ENCODE results near the gene KIF4B.
"Not testable (repeated sequence)": the region's sequence is repeated elsewhere in the genome, so short reads cannot be mapped to it uniquely, and the experiment has no call there.

KIF4B gene

GRCh38 chr5:155004138-155004744 is 9.3 kb upstream of the KIF4B start:
- DNase-seq (ENCODE audit: low read depth), result no peak

- DNase-seq (ENCODE audit: low read depth), result not testable (repeated sequence)
Measured at GRCh38 chr5:155006265-155006664, 7.3 kb upstream of the KIF4B start.

DNA sequence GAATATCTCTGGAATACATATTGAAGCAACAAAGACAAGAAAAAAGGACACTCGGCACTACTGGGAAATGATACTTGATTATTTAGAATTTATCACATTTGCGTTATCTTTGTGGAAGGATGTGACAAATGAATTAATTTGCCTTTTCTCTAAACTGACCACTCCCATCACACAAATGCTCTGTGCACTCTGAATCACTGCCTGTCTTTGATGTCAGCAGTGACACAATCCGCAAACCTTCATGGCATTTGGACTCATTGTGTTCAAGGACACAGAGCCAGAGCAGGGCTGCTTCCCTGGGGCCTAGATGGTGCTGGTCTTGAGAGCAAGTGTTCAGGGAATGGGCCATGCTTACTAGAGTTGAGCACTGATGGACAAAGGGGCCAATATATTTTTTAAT is 4.9 kb upstream of the KIF4B start:
- no peak for DNase-seq (ENCODE audit: low read depth)

DNA sequence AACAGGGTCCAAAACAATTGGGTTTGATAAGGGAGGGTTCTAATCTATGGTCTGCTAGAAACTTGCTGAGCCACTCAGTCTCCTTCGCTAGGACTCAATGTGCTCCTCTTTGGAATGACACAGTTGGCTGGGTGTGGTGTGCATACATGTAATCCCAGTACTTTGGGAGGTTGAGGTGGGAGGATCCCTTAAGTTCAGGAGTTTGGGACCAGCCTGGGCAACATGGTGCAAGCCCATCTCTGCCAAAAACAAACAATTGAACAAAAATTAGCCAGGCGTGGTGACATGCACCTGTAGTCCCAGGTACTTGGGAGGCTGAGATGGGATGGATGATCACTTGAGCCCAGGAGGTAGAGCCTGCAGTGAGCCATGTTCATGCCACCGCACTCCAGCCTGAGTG is 2.7 kb upstream of the KIF4B start:
- DNase-seq (ENCODE audit: low read depth), result no peak

DNA sequence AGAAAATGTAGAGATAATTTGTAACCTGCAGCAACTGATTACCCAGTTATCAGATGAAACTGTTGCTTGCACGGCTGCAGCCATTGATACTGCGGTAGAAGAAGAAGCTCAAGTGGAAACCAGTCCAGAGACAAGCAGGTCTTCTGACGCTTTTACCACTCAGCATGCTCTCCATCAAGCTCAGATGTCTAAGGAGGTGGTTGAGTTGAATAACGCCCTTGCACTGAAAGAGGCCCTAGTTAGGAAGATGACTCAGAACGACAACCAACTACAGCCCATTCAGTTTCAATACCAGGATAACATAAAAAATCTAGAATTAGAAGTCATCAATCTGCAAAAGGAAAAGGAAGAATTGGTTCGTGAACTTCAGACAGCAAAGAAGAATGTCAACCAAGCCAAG is 1.7 kb downstream of the KIF4B start:
- no peak for DNase-seq (ENCODE audit: low read depth)

DNA sequence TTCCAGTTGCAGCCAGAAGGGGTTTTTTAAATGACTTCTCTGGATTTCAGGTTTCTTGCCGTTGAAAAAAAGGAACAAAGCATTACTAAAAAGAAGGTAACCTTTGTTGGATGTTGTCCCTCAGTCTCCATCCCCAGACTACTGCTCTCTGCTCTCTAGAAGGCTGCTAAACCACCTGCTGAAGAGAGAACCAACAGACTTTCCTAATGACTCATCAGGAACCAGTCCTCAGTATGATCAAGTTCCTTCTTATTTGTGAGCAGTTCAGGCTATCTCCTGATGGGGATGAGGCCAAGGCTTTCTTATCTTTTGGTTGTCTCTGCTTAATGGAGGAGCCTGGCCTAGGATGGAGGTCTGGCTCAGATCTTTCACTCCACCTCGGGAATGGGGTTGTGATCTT is 4.1 kb downstream of the KIF4B start:
- DNase-seq (ENCODE audit: low read depth), result no peak

GRCh38 chr5:155019601-155020226 is 6.2 kb downstream of the KIF4B start:
- no peak for DNase-seq (ENCODE audit: low read depth)

DNA sequence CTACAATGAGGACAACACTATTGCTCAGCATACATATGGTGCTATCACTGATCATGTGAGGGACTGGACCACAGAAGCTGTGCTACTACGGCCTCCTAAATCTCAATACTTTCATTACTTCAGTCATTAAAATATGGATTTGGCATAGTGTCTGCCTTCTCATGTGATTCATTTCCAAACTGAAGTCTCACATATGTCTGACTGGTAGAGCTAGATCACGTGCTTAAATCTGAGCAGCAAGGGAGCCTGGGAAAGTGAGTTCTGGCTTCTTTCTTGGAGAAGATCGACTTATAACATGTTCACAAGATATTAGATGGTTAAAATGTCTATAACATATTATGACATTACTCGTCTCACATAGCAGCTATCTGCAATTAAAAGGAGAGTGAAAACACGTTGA is 8.3 kb downstream of the KIF4B start:
- DNase-seq (ENCODE audit: low read depth), result no peak

GRCh38 chr5:155023320-155023719 is 9.8 kb downstream of the KIF4B start:
- no peak for DNase-seq (ENCODE audit: low read depth)

- DNase-seq (ENCODE audit: low read depth), result no peak
Measured at GRCh38 chr5:155024015-155024414, 10.5 kb downstream of the KIF4B start.

DNA sequence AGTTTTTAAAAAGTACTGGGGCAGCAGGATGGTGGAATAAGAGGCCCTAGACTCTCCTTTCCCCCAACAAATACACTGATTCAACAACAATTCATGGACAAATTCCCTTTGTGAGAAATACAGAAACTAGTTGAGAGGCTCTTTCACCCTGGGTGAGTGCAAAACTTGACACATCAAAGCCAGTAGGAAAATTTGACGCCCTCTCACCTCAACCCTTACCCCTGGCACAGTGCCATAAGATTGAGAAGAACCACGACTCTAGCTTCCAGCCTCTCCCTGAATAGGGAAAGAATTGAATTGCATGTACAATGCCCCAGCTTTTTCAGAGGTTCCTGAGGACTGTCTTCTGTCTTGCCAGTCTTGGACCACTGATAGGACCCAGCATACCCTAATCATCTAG is 12.3 kb downstream of the KIF4B start:
- DNase-seq (ENCODE audit: low read depth), result no peak

GRCh38 chr5:155027993-155028629 is 14.6 kb downstream of the KIF4B start:
- DNase-seq (ENCODE audit: low read depth), result no peak

GRCh38 chr5:155029240-155029639 is 15.7 kb downstream of the KIF4B start:
- no peak for DNase-seq (ENCODE audit: low read depth)

DNA sequence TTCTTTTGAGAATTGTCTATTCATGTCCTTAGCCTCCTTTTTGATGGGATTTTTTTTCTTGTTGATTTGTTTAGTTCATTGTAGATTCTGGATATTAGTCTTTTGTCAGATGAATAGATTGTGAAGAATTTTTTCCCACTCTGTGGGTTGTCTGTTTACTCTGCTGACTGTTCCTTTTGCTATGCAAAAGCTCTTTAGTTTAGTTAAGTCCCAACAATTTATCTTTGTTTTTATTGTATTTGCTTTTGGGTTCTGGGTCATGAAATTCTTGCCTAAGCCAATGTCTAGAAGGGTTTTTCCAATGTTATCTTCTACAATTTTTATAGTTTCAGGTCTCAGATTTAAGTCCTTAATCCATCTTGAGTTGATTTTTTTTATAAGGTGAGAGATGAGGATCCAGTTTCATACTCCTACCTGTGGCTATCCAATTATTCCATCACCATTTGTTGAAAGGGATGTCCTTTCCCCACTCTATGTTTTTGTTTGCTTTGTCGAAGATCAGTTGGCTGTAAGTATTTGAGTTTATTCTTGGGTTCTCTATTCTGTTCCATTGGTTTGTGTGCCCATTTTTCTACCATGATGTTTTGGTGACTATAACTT is 20.7 kb downstream of the KIF4B start:
- DNase-seq (ENCODE audit: low read depth), result not testable (repeated sequence)

DNA sequence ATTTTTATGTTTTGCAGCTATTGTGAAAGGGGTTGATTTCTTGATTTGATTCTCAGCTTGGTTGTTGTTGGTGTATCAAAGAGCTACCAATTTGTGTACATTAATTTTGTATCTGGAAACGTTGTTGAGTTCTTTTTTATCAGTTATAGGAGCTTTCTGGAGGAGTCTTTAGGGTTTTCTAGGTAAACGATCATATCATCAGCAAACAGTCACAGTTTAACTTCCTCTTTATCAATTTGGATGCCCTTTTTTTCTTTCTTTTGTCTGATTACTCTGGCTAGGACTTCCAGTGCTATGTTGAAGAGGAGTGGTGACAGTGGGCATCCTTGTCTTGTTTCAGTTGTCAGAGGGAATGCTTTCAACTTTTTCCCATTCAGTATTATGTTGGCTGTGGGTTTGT is 21.5 kb downstream of the KIF4B start:
- DNase-seq (ENCODE audit: low read depth), result not testable (repeated sequence)

GRCh38 chr5:155040984-155041653 is 27.6 kb downstream of the KIF4B start:
- DNase-seq (ENCODE audit: low read depth), result no peak

GRCh38 chr5:155044591-155044990 is 31.0 kb downstream of the KIF4B start:
- no peak for DNase-seq (ENCODE audit: low read depth)

- no peak for DNase-seq (ENCODE audit: low read depth)
Measured at GRCh38 chr5:155046591-155046990, 33.0 kb downstream of the KIF4B start.

DNA sequence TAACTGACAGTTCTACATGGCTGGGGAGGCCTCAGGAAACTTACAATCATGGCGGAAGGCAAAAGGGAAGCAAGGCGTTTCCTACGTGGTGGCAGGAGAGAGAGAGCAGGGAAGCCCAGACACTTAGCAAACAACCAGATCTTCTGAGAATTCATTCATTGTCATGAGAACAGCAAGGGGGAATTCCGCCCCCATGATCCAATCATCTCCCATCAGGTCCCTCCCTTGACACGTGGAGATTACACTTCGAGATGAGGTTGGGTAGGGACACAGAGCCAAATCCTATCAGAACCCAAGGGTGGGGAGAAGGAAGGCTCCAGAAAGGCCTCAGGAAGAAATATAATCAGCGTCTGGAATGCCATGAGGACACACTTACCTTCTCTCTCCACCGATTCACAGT is 34.3 kb downstream of the KIF4B start:
- no peak for DNase-seq (ENCODE audit: low read depth)

- no peak for DNase-seq (ENCODE audit: low read depth)
Measured at GRCh38 chr5:155049569-155050383, 36.2 kb downstream of the KIF4B start.

DNA sequence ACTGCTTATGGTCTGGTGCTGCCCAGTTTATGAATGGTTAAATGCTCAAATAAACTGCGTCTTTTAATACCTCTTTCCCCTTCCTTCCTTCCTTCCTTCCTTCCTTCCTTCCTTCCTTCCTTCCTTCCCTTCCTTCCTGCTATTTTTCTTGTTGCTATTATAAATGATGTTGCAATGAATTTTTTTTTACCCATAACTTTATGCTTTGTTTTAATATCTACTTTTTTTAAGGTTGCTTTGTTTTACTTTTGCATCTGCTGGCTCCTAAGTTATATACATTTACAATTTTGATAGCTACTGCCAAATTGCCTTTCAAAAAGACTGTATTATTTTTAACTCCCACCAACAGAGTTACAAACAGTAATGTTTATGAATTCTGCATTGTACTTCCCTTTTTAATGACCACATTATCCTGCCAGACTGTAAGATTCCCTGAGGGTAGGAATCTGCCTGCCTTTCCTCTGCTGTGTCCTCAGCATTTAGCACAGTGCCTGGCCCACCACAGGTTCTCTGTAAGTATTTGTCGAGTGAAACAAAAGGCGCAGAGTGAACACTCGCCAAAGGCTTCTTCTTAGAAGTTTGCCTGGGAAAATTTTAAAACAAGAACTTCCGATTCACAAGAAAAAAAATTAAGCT is 36.9 kb downstream of the KIF4B start:
- no peak for DNase-seq (ENCODE audit: low read depth)
